ENCODE results near the gene RBM4B.

The RBM4B gene

DNA sequence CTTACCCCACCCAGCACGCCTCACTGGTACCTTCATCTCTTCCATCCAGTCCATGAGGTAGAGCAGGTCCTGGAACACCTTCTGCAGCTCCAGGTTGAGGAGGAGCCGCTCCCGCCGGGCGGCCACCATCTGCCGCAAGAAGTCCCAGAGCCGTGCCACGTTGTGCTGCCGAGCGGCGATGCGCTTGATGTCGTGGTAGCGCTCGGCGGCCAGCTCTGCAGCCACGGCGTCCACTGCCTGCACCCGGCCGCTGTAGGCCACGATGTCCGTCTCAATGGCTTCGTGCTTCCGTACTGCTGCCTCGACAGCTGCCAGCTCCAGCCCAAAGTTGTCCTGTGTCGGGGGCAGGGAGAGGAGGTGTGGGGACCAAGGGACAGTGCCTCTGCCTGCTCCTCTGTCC, 29.8 kb upstream of the RBM4B start:
- no peak for DNase-seq (ENCODE audit: low read depth in 2 of 3, low spot score in 1 of 3)

DNA sequence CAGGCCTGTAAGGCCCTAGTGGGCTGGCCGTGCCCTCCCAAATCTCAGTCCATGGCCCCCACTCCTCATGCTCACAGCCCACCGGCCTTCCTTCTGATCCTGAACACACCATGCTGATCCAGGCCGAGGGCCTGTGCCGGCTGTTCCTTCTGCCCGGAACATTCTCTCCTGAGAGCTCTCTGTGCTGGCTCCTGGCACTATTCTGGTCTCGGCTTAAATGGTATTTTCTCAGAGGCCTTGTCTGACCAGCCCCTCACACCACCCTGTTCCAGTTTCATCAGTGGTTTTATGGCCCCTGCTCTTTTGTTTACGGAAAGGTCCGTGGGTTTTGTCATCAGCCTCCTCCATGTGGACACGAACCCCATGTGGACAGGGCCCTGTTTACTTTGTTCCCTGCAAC, 29.3 kb upstream of the RBM4B start:
- no peak for DNase-seq (ENCODE audit: low read depth in 2 of 3, low spot score in 1 of 3)

DNA sequence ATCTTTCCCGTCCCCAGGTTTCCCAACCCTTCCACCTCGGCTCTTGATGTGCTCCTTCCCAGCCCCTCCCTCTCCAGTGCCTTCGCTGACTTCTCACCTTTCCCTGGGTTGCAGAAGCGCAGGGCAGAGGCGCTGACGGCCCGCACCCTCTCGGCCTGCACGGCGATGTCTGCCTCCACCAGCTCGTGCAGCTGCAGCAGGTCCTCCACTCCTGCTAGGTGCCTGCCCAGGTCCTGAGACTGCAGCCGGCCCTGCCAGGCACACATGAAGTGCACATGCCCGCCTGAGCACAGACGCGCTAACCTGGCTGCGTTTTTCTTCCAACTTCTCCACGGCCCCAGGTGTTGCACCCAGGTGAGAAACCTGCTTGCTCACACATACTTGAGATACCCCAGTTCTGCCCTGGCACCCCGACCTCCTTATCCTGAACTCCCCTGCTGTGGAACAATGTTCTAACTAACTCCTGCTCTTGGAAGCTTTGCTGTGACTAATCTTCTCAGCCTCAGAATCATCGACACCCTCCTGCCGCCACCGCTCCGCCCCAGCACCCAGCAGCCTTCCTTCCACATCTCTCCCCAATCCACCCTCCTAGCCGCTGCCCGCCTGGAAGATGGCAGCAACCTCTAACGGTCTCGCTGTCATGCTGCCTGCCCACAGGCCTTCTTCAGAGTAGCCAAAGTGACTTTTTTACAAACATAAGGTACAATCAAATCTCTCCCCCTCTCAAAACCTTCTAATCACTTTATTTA, 28.1 kb upstream of the RBM4B start:
- DNase-seq (ENCODE audit: low read depth in 2 of 3, low spot score in 1 of 3): no peak

DNA sequence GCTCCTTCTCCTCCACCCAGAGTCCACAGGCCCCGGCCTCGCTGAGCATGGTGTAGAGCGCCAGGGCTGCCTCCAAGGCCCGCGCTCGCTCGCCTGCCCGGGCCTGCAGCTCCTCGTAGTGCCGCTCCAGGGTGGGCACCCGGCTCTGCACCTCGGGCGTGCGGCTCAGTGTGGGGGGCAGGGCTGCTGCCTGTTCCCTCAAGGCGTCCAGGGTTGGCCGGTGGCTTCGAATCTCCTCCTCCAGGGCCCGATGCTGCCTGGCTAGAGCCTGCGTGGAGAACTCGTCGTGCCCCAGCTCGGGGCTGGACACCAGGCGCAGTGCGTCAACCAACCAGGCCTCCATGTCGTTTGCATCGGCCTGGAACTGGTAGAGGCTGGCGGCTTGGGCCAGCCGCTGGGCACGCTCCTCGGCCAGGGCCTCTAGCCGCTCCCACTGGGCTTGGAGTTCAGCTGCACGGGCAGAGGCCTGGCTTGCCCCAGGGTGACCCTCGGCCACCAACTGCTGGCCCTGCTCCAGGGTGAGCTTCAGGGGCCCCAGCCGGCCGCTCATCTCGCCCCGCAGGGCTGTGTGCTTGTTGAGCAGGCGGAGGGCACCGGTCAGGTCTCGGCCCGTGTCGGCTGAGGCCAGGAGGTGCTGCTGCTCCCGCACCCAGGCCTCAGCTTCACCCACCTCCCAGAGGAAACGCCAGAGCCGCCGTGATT, 27.1 kb upstream of the RBM4B start:
- DNase-seq (ENCODE audit: low read depth in 2 of 3, low spot score in 1 of 3): no peak

DNA sequence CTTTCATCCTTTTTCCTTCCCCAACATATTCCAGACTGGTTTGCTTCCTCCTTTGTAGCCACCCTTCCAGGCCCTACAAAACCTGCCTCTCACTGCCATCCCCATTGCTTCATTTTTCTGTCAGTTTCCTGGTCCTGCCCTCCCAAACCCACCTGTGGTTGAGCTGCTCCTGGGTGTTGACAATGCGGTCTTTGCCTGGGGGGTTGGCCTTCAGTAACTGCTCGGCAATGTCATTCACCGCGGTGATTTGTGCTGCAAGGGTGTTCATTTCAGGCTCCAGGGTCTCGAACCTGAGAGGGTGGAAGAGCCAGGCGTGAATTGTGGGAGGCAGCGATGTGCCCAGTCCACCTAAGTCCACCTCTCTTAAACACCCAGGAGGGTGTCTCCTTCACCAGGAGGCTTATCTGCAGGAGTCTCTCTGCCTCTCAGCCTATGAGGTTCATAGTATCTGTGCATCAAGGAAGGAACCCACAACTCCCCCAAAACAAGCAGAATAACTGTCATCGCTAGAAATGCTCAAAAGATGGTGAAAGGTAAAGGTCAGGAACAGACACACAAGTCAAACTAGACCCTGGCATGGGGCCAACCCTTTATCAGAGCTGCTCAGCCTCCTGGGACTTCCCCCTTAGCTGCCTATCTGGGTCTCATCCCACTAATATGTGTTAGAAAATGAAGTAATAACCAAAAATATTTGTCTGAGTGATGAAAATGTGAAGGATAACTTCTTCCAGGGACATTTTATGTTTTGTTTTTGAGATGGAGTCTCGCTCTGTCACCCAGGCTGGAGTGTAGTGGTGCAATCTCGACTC, 23.9 kb upstream of the RBM4B start:
- DNase-seq (ENCODE audit: low read depth in 2 of 3, low spot score in 1 of 3): no peak

DNA sequence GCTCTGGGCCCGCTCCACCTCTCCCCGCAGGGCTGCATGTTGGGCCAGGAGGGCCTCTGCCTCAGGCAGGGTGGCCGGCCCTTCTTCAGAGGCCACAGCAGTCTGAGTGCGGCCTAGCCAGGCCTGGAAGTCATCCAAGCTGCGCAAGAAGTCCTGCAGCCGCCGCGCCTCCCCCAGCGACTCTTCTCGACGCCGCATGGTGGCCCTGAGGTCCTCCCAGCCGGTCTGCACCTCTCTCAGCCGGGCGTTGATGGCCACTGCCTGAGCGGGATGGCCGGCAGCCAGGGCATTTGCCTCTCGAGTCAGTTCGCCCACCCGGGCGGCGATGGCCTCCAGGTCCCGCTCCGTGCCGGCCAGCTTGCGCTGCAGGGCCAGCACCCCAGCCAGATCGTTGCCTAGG, 23.1 kb upstream of the RBM4B start:
- no peak for DNase-seq (ENCODE audit: low read depth in 2 of 3, low spot score in 1 of 3)

DNA sequence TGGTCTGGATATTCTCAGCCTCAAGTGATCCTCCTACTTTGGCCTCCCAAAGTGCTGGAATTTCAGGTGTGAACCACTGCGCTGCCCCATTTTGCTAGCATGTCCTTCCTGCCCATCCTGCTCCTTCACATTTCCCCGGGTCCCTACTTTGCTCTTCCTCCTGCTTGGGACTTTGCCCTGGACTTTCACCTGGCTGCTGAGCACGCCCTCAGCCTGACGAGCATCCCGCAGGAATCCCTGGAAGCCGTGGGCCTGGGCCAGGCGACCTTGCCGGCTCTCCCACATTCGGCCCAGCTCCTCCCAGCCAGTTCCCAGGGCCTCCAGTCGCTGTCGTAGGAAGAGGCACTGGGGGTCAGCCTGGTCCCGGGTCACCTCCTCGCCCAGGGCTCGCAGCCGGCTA, 22.6 kb upstream of the RBM4B start:
- DNase-seq (ENCODE audit: low read depth in 2 of 3, low spot score in 1 of 3): no peak

DNA sequence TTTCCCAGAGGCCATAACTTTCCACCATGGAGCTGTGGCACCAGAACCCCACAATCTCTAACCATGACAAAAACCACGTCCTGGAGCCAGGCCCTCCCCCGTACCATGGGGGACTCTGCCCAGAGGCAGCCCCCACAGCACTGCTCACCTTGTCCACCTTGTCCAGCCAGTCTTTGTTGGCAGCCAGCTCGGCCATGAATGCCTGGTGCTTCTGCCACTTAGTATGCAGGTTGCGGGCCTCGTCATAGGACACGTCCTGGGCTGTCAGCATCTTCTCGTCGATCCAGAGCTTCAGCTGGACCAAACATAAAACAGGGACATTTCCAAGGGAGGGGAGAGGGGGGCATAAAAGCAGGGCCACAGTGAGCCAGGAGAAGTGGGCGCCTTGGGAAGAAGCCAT, 20.8 kb upstream of the RBM4B start:
- no peak for DNase-seq (ENCODE audit: low read depth in 2 of 3, low spot score in 1 of 3)

DNA sequence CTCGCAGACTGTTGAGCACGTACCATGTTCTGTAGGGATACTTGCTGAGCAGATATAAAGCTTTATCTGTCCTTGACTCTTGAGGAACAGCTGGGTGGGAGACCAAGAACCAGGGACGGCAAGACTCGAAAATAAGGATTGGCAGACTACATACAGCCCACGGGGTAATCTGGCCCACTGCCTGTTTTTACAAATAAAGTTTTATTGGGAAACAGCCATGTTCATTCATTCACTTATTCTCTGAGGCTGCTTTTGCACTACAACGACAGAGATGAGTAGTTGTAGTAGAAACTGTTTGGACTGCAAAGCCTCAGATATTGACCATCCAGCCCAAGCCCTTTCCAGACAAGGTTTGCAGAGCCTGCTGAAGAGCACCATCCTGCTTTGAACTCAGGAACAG, 20.3 kb upstream of the RBM4B start:
- DNase-seq (ENCODE audit: low read depth in 2 of 3, low spot score in 1 of 3): no peak

DNA sequence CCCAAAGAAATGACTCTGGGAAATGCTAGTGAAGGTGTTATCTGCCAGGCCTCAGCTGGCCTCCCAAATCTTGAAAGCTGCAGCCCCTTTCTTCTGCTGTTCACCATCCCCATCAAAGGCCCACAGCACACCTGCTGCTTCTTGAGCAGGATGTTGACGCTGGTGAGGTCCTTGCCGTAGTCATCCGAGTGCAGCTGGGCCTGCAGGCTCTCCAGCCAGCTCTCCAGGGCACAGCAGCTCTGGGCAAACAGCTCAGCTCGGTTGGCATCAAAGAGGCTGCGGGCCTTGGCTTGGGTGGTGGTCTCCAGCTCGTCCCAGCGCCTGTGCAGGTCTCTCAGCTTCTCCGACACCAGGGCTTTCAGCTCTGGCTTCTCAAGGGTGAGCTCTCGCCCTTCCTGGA, 18.5 kb upstream of the RBM4B start:
- DNase-seq (ENCODE audit: low read depth in 2 of 3, low spot score in 1 of 3): no peak

DNA sequence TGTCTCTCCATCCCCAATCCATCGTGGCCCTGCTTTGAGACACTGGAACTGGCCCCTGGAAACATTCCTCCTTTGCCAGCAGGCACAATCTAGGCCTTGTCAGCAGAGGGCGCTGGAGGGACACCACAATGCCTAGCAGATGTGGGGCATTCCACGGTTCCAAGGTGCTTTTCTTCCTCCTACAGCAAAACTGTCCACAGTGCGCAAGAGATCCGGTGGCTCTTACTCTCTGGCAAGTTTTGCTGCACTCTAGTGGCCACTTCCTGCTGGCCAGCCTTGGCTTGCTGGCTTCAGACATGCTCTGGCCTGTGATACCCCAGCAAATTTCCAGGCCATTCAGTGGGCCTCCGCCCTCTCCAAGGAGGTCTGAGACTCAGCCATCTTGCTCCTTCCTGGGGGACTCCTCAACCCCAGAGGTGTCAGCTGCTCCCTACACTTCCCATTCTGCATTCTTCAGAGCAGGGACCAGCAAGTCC, 17.1 kb upstream of the RBM4B start:
- DNase-seq (ENCODE audit: low read depth in 2 of 3, low spot score in 1 of 3): peak; percentile 70 to 86 (median 78)

DNA sequence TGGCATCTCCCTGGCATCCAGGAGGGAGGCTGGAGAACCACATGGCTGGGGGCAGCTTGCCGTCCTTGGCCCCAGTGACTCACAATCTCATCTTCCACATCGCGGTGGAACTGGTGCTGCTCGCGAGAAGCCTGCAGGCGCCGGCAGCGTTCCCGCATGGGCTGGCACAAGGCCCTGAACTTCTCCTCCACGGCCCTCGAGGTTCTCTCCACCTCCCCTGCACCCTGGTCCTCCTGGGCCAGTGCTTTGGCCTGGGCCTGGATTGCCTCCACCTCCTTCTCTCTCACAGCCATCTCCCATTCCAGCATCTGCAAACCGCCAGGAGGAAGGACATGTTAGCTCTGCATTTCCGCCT, 16.3 kb upstream of the RBM4B start:
- DNase-seq (ENCODE audit: low read depth in 2 of 3, low spot score in 1 of 3): no peak

DNA sequence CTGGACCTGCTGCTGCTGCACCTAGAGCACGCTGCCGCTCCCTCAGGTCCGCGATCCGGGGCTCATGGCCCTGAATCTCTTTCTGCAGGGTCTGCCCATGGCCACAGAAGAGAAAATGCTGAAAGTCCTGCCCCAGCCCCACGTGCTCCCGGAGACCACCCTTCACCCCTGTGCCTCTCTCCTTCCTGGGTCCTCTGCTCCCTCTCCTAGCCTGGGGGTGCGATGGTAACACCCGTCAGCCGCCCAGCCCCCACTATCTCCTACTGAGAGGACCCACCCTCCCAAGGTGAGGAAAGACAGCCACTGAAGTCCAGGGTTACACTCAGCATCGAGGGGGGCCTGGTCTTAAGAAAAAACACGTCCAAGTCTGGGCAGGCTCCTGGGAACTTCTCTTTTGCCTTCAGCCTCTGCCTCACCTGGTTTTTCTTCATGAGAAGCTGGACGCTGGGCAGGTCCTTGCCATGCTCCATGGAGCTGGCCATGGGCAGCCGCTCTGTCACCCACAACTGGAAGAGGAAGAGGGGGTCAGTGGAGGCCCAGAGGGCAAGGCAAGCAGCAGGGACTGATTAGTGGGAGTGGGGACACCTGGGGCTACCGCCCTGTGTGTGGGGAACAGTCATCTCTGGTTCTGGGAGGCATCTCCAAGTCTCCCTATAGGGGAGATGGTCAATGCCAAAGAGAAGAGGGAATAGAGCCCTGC, 15.8 kb upstream of the RBM4B start:
- DNase-seq (ENCODE audit: low read depth in 2 of 3, low spot score in 1 of 3): no peak

DNA sequence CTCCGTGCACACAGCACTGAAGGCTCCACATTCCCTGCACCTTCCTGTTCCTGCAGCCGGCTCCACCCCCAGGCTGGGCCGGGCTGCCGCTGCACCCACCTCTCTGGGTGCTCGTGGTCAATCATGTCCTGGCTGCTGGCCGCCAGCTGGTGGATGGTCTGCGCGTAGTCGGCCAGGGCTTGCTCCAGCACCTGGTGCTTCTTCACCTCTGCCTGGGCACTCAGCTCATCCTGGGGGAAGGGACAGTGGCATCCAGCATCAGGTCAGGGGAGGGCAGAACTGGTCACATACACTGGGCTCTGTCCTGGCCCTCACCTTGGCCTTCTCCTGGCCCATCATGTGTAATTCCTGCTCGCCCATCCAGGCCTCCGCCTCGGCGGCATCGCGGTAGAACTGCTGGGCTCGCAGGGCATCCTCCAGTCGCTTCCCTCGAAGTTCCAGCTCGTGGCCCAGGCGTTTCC, 15.2 kb upstream of the RBM4B start:
- DNase-seq (ENCODE audit: low read depth in 2 of 3, low spot score in 1 of 3): no peak

DNA sequence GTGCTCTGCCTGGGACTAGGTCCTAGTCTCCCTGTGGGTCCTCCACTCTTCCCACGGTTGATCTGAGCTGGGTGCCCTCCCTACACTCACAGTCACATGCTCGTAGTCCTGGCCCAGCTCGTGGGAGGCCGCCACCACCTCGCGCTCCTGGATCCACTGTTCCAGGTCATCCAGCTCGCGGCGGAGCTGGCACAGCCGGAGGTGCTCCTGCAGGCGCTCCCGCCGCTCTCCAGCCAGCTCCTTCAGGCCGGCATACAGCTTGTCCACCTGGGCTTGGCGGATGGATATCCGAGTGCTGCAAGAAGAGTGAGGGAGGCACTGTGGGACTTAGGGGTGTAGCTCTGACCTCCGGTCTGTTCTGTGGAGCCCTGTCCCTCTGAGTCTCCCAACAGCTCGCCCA, 14.8 kb upstream of the RBM4B start:
- no peak for DNase-seq (ENCODE audit: low read depth in 2 of 3, low spot score in 1 of 3)

DNA sequence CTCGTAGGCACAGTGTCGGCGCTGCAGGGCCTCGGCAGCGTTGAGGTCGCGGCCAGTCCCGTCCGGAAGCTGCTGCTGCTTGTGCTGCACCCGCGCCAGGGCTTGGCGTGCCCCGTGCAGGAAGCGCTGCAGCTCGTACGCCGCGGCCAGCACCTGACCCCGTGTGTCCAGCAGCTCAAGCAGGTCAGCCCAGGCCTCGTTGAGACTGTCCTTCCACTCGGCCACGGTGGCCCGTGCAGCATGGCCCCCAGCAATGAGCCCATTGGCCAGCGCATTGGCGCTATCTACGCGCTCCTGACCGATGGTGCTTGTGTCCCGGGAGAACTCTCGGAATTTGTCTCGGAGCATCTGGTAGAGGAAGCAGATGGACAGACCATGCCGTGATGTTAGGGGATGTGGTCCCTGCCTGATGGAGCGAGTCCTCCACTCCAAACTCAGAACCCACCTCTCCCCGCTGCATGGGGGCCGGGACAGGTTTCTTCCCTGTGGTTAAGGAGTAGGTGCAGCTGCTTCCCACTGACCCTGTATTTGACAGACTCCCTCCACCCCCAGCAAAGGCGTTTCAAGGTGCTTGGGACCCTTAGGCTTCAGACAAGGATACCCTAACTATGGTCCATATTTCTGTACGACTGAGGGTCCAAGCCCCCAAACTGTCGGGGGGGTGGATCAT, 13.8 kb upstream of the RBM4B start:
- DNase-seq (ENCODE audit: low read depth in 2 of 3, low spot score in 1 of 3): no peak

DNA sequence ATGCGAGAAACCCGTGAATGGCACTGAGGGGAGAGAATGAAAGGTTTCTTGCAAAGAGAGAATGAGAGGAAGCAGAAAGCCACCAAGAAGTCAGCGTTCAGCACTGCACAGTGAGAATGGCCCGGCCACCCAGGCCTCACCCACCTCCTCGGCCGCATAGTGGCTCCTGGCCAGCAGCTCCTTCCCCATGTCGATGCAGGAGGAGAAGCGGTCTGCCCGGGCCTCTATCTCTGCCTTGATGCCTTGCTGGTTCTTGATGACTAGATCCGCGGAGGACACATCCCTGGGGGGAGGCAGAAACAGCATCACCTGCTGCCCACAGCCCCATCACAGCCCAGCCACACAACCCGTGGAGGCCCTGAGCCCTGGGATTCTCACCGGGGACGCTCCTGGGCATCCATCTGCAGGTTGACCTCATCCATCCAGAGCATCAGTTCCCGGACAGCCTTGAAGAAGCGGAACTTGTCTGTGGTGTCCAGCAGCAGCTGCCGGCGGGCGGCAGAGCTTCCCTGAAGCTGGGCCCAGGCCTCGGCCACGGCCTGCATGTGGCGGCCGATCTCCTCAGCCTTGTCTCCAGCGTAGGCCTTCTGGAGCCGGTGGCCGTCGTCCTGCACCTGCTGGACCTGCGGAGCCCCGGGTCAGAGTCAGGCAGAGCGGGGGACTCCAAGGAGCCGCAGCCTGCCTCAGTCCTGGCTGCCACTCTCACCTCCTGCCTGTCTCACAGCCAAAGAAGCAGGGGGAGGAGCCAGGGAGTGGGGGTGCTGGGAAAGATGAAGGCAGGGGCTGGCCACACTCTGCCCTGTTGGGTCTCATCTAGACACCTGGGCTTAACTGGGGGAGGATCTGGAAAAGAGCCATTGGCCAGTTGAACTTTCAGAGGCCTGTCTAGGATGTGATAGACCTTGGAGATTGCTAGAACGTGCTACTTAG, 12.2 kb upstream of the RBM4B start:
- no peak for DNase-seq (ENCODE audit: low read depth in 2 of 3, low spot score in 1 of 3)

DNA sequence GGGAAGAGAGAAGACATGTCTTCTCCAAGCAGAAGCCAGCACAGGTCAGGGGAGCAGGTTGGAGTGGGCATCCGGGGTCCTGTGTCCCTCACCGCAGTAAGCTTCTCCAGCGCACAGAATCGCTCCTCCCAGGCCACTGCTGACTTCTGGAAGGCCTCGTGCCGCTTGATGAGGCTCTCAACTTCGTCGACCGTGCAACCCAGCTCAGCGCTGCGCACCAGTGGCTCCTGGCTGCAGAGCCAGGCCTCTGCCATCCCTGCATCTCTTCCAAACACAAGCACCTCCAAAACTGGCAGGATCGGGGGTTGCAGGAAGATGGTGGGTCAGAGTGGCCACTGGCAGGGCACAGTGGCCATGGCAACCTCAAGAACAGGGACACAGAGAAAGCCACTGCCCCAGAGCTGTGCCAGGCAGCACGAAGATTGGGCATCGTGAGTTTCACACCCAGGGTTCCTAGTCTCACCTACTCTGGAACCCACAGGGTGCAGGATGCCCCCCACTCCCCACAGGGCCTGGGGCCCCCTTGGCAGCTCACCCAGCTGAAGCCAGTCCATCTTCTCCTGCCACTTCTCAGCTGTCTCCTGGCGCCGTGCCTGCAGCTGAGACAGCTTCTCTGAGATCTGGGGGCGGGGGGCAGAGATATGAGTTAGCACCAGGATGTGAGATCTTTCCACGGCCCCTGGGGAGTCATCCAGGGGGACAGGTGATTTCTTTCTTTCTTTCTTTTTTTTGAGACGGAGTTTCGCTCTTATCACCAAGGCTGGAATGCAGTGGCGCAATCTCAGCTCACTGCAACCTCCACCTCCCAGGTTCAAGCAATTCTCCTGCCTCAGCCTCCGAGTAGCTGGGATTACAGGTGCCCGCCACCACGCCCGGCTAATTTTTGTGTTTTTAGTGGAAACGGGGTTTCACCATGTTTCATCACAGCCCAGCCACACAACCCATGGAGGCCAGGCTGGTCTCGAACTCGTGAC, 11.2 kb upstream of the RBM4B start:
- no peak for DNase-seq (ENCODE audit: low read depth in 2 of 3, low spot score in 1 of 3)

Data from stimulated activated CD4-positive, alpha-beta T cell treated with anti-CD3 and anti-CD28 coated beads, Interleukin-12 subunit alpha, Interleukin-12 subunit beta, amount 100 ng/mL, for 48 hours (primary cell).